HepG2 (cell line): ENCODE measurements around the gene KCNF1. TPM values are rescaled to one million over a fixed set of nuclear protein-coding genes. Genes with fewer than 3 reads are reported as not detected.

Source experiments
- CBFB ChIP-seq: sonication (generic); formaldehyde crosslinking; IDR thresholded peaks from 2 replicates; pipeline ENCODE4 v1.4.0; 2020; ENCODE audit warnings: missing genetic modification reagents
- DNMT1 ChIP-seq: sonication (generic); formaldehyde crosslinking; IDR thresholded peaks from 2 replicates; pipeline ENCODE4 v1.5.1; 2020; ENCODE audit warnings: mild to moderate bottlenecking, missing genetic modification reagents
- DPF2 ChIP-seq: sonication (generic); formaldehyde crosslinking; IDR thresholded peaks from 2 replicates; pipeline ENCODE4 v1.4.0; 2020; ENCODE audit warnings: mild to moderate bottlenecking, low read depth, missing genetic modification reagents, borderline replicate concordance
- ERF ChIP-seq: IDR thresholded peaks from 2 replicates; pipeline ENCODE4 v1.6.1; 2018; ENCODE audit warnings: missing biosample characterization, missing genetic modification reagents
- EZH2 ChIP-seq: conservative IDR thresholded peaks from 2 replicates; pipeline ENCODE4 v1.6.1; 2012; ENCODE audit warnings: mild to moderate bottlenecking, low read depth, low read length, moderate library complexity
- KLF9 ChIP-seq: IDR thresholded peaks from 2 replicates; pipeline ENCODE4 v1.6.1; 2016; ENCODE audit warnings: low read depth
- MED13 ChIP-seq: sonication (generic); formaldehyde crosslinking; IDR thresholded peaks from 2 replicates; pipeline ENCODE4 v1.5.0; 2020; ENCODE audit warnings: missing genetic modification reagents
- NFYC ChIP-seq: IDR thresholded peaks from 2 replicates; pipeline ENCODE4 v1.6.1; 2016; ENCODE audit warnings: missing genetic modification reagents, missing compliant biosample characterization
- NRL ChIP-seq: sonication (generic); formaldehyde crosslinking; IDR thresholded peaks from 2 replicates; pipeline ENCODE4 v1.5.0; 2020; ENCODE audit warnings: missing genetic modification reagents, mild to moderate bottlenecking, moderate library complexity, borderline replicate concordance
- PBX3 ChIP-seq: sonication (generic); formaldehyde crosslinking; IDR thresholded peaks from 2 replicates; pipeline ENCODE4 v1.8.1; 2023; ENCODE audit warnings: missing genetic modification reagents, inconsistent platforms, borderline replicate concordance
- POLR2A ChIP-seq, 2 experiments: IDR thresholded peaks; 2 replicates each; pipeline ENCODE4 v1.6.1; 2011; ENCODE audit warnings: low read depth in 2 of 2, low read length in 2 of 2, mild to moderate bottlenecking in 1 of 2, moderate library complexity in 1 of 2; ENCODE audit not compliant: insufficient read depth in 1 of 2
- RORA ChIP-seq: sonication (generic); formaldehyde crosslinking; IDR thresholded peaks from 2 replicates; pipeline ENCODE4 v1.5.0; 2020; ENCODE audit warnings: mild to moderate bottlenecking, missing genetic modification reagents, moderate library complexity
- SNAPC2 ChIP-seq: sonication (generic); formaldehyde crosslinking; IDR thresholded peaks from 2 replicates; pipeline ENCODE4 v1.8.1; 2022; ENCODE audit warnings: mild to moderate bottlenecking, missing genetic modification reagents
- SRY ChIP-seq: sonication (generic); formaldehyde crosslinking; IDR thresholded peaks from 2 replicates; pipeline ENCODE4 v1.8.0; 2022; ENCODE audit warnings: mild to moderate bottlenecking, missing genetic modification reagents
- TBX3 ChIP-seq: fragments of 450-650 bp; IDR thresholded peaks from 2 replicates; pipeline ENCODE4 v1.6.1; 2017; ENCODE audit warnings: antibody characterized with exemption, mild to moderate bottlenecking, inconsistent platforms, borderline replicate concordance
- TCF7L2 ChIP-seq: IDR thresholded peaks from 2 replicates; pipeline ENCODE4 v1.6.1; 2011; ENCODE audit warnings: mild to moderate bottlenecking, low read depth, low read length, moderate library complexity
- ZBTB1 ChIP-seq: sonication (generic); formaldehyde crosslinking; IDR thresholded peaks from 2 replicates; pipeline ENCODE4 v1.4.0; 2020; ENCODE audit warnings: missing genetic modification reagents, borderline replicate concordance
- ZBTB8A ChIP-seq: sonication (generic); formaldehyde crosslinking; IDR thresholded peaks from 2 replicates; pipeline ENCODE4 v1.4.0; 2020; ENCODE audit warnings: mild to moderate bottlenecking, low read depth, missing genetic modification reagents, borderline replicate concordance
- ZFP62 ChIP-seq: sonication (generic); formaldehyde crosslinking; IDR thresholded peaks from 2 replicates; pipeline ENCODE4 v1.4.0; 2020; ENCODE audit warnings: missing genetic modification reagents
- ZHX2 ChIP-seq, 2 experiments: sonication (generic) in 1 of 2; formaldehyde crosslinking in 1 of 2; IDR thresholded peaks; 2 replicates each; pipeline versions ENCODE4 v1.6.1 to v1.9.0; 2014 to 2022; ENCODE audit warnings: antibody characterized with exemption in 1 of 2, borderline replicate concordance in 1 of 2, inconsistent platforms in 1 of 2, low read depth in 1 of 2, missing genetic modification reagents in 1 of 2
- ZNF484 ChIP-seq: sonication (generic); formaldehyde crosslinking; IDR thresholded peaks from 2 replicates; pipeline ENCODE4 v1.5.1; 2020; ENCODE audit warnings: mild to moderate bottlenecking, low read depth, missing genetic modification reagents, borderline replicate concordance
- ZNF557 ChIP-seq: sonication (generic); formaldehyde crosslinking; IDR thresholded peaks from 2 replicates; pipeline ENCODE4 v1.4.0; 2020; ENCODE audit warnings: missing genetic modification reagents
- ZNF816 ChIP-seq: sonication (generic); formaldehyde crosslinking; IDR thresholded peaks from 2 replicates; pipeline ENCODE4 v1.8.0; 2022; ENCODE audit warnings: missing genetic modification reagents, mild to moderate bottlenecking, borderline replicate concordance
- ZSCAN22 ChIP-seq: sonication (generic); formaldehyde crosslinking; IDR thresholded peaks from 2 replicates; pipeline ENCODE4 v1.4.0; 2020; ENCODE audit warnings: mild to moderate bottlenecking, missing genetic modification reagents
- polyA plus RNA-seq, 8 experiments: library from polyadenylated mRNA; depleted of rRNA in 3 of 8; stranded (reverse) in 7 of 8; unstranded in 1 of 8; fragments of >200 nt; fragmentation: Illumina TruSeq in 4 of 8; extraction: Trizol in 4 of 8; gene quantifications; 2 replicates each; pipeline versions ENCODE4 v1.2.1 to v1.2.3, GENCODE V29; 2011 to 2016; ENCODE audit warnings: low read depth in 4 of 8, missing spikeins in 1 of 8, mixed read lengths in 1 of 8; ENCODE audit not compliant: insufficient read depth in 1 of 8
- total RNA-seq, 5 experiments: library from RNA; depleted of rRNA; stranded (reverse); fragments of >200 nt; fragmentation: Illumina TruSeq; extraction: Trizol; gene quantifications; 2 replicates each; pipeline ENCODE4 v1.2.3, GENCODE V29; 2016; ENCODE audit warnings: low read depth in 1 of 5

Gene KCNF1
- total and polyA plus RNA-seq, 2 of the 13 experiments (the other 11 are each of a cell fraction or from before 2014, with no cell fraction given) = 0.09 to 0.12 TPM

- TF ChIP-seq CBFB (CRISPR knock-in tag) = no peak
- TF ChIP-seq TCF7L2 = no peak
- no peak for TF ChIP-seq DNMT1 (CRISPR knock-in tag)
- no peak for TF ChIP-seq EZH2
- no peak for TF ChIP-seq ZNF484
- TF ChIP-seq DPF2 (CRISPR knock-in tag) = peak; percentile 97
- 0 out of 2 replicates have a peak, but pooled peaks have one; percentile 56 for TF ChIP-seq KLF9 (CRISPR knock-in tag)
- TF ChIP-seq ERF (CRISPR knock-in tag) = peak; percentile 90
- no peak for TF ChIP-seq ZFP62
- peak; percentile 76; the same call in 1 of the 2 replicates for TF ChIP-seq ZNF816 (CRISPR knock-in tag)
- no peak for TF ChIP-seq PBX3 (CRISPR knock-in tag)
- TF ChIP-seq NFYC = no peak
- TF ChIP-seq ZBTB1 (CRISPR knock-in tag) = no peak
- no peak for TF ChIP-seq ZHX2 (IDR thresholded peaks at IDR 0.05; ENCODE audit: low read depth)
- no peak for TF ChIP-seq ZHX2 (CRISPR knock-in tag; IDR thresholded peaks at IDR 0.05; ENCODE audit: borderline replicate concordance)
- TF ChIP-seq SRY = no peak; the same call in 1 of the 2 replicates
- TF ChIP-seq RORA (CRISPR knock-in tag) = no peak
- TF ChIP-seq TBX3 = peak; percentile 73; the same call in 1 of the 2 replicates
- TF ChIP-seq ZNF557 (CRISPR knock-in tag) = no peak
- TF ChIP-seq SNAPC2 (CRISPR knock-in tag) = no peak
- TF ChIP-seq POLR2A (IDR thresholded peaks at IDR 0.05; ENCODE audit: insufficient read depth in 1 of 2, low read depth in 2 of 2, low read length in 2 of 2) = no peak
- no peak for TF ChIP-seq ZBTB8A (CRISPR knock-in tag)
- no peak for TF ChIP-seq MED13 (CRISPR knock-in tag)
- no peak for TF ChIP-seq ZSCAN22 (CRISPR knock-in tag)
- TF ChIP-seq NRL (CRISPR knock-in tag) = no peak
These were observed 24.5 kb downstream of the KCNF1 start (continued) for GRCh38 chr2:10935953-10936942.
